OCI-LY7 (cell line): ENCODE results near the gene ATXN10.
"Not testable (repeated sequence)": the region's sequence is repeated elsewhere in the genome, so short reads cannot be mapped to it uniquely, and the experiment has no call there.

Experiments used
- EZH2phosphoT487 ChIP-seq: fragments of 200-600 bp; sonication (generic); IDR thresholded peaks from 2 replicates; pipeline ENCODE4 v1.6.1; 2018; ENCODE audit warnings: low read depth, borderline replicate concordance, mild to moderate bottlenecking, mixed run types, antibody characterized with exemption, low read length, moderate library complexity, mixed read lengths
- TF ChIP-seq, protein P1 (sequence below): fragments of 200-600 bp; sonication (generic); conservative IDR thresholded peaks from 2 replicates; pipeline ENCODE4 v1.5.1; 2014; ENCODE audit warnings: mild to moderate bottlenecking, antibody characterized with exemption, low read length, moderate library complexity, mixed read lengths

GRCh38 chr22:45714390-45714789, 42.8 kb downstream of the ATXN10 start:
- TF ChIP-seq, protein P1, sequence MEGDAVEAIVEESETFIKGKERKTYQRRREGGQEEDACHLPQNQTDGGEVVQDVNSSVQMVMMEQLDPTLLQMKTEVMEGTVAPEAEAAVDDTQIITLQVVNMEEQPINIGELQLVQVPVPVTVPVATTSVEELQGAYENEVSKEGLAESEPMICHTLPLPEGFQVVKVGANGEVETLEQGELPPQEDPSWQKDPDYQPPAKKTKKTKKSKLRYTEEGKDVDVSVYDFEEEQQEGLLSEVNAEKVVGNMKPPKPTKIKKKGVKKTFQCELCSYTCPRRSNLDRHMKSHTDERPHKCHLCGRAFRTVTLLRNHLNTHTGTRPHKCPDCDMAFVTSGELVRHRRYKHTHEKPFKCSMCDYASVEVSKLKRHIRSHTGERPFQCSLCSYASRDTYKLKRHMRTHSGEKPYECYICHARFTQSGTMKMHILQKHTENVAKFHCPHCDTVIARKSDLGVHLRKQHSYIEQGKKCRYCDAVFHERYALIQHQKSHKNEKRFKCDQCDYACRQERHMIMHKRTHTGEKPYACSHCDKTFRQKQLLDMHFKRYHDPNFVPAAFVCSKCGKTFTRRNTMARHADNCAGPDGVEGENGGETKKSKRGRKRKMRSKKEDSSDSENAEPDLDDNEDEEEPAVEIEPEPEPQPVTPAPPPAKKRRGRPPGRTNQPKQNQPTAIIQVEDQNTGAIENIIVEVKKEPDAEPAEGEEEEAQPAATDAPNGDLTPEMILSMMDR, result not testable (repeated sequence)
- TF ChIP-seq EZH2phosphoT487, result not testable (repeated sequence)
